Right cardiac atrium (tissue), 5 donors: ENCODE measurements around the gene CPTP. TPM values are rescaled to one million over a fixed set of nuclear protein-coding genes. Genes with fewer than 3 reads are reported as not detected.
A peak's percentile ranks its signal among the peaks of the same experiment; 100 is the strongest.
"Not testable (repeated sequence)": the region's sequence is repeated elsewhere in the genome, so short reads cannot be mapped to it uniquely, and the experiment has no call there.

Experiments
- ATAC-seq, 2 donors: fragments of 200-7000 bp; cut with Tn5 transposase; one replicate each; pipeline versions ENCODE4 v1.8.0 to v1.9.1; 2020; ENCODE audit warnings: moderate library complexity in 2 of 2, mild to moderate bottlenecking in 1 of 2
- DNase-seq, 3 donors: peaks; one replicate each; pipeline ENCODE4 v3.0.0-alpha.2; 2020
- H3K27ac ChIP-seq: one replicate; pipeline ENCODE4 v1.5.1; 2013; ENCODE audit warnings: mild to moderate bottlenecking, low read length, control low read depth, moderate library complexity
- H3K27me3 ChIP-seq: one replicate; pipeline ENCODE4 v1.6.1; 2013; ENCODE audit not compliant: control insufficient read depth, insufficient read depth
- H3K4me1 ChIP-seq: one replicate; pipeline ENCODE4 v1.6.1; 2013; ENCODE audit warnings: low read length; ENCODE audit not compliant: control insufficient read depth, insufficient read depth
- H3K4me3 ChIP-seq: one replicate; pipeline ENCODE4 v1.5.1; 2013; ENCODE audit warnings: low read length, control low read depth
- H3K9me3 ChIP-seq: one replicate; pipeline ENCODE4 v1.6.1; 2013; ENCODE audit warnings: low read length; ENCODE audit not compliant: control insufficient read depth
- WGBS: extraction: QIAGEN DNeasy Blood & Tissue Kit; methylation state at CpG from one replicate; pipeline ENCODE4 v1.1.7; 2013; 5-methylcytosine and 5-hydroxymethylcytosine counted together
- intact Hi-C, 4 donors: fragments of 100-400 bp; cut with DNase I; formaldehyde crosslinking; loops; one replicate each; pipeline versions ENCODE4 v1.11.0 to v1.14.0; 2022 to 2023
- polyA plus RNA-seq: library from polyadenylated mRNA; stranded (reverse); fragments of 200-250 nt; gene quantifications from one replicate; pipeline ENCODE4 v1.2.3, GENCODE V29; 2013
- total RNA-seq, 4 donors: library from RNA; stranded (reverse); fragmentation: NEBNext Ultra II Directional; extraction: Animal tissue kit (Norgen Biotek cat#: 25700); gene quantifications; one replicate each; pipeline ENCODE4 v1.2.1, GENCODE V29; 2021
- donor health status: healthy with polysubstance abuse.
- donor health status: DM: no; HTN: yes; CAD: no.
- donor health status: DM: no; HTN: no; CAD: no.
- donor health status: DM: no; HTN: yes; CAD: no; lungs with severe emphysema.
- donor health status: DM: yes; HTN: yes; CAD: no.

The CPTP gene
- total and polyA plus RNA-seq, 5 donors: 24.0 to 53.9 (median 28.9) TPM

DNA sequence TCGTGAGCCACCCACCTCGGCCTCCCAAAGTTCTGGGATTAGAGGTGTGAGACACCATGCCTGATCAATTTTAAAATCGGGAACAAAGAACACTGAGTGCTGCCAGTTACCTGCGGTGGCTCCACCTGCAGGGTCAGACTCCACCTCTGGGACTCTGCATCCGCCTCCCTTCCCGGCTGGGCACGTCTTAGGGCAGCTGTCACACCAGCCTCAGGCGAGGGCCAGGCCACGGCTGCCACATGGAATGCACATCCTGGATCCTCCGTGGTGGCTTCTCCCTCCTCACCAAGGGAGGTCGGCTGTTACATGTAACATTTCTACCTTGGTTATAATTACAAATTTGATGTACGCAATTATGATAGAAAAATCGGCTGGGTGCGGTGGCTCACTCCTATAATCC, 39.7 kb downstream of the CPTP start:
- peak in 2 of 3 donors; percentile 38 to 46 for DNase-seq
- Histone ChIP-seq H3K27ac (no peak overlapping the region), H3K4me1 (peaks cover 4% of the 10 kb centered on the region), H3K27me3 (no peaks in the 10 kb centered on the region), H3K4me3 (no peak overlapping the region), H3K9me3 (no peaks in the 10 kb centered on the region)
- ATAC-seq: no peak
- intact Hi-C loops: no loop called here
- 82% methylated on average over 14 of the region's 14 CpGs for WGBS

DNA sequence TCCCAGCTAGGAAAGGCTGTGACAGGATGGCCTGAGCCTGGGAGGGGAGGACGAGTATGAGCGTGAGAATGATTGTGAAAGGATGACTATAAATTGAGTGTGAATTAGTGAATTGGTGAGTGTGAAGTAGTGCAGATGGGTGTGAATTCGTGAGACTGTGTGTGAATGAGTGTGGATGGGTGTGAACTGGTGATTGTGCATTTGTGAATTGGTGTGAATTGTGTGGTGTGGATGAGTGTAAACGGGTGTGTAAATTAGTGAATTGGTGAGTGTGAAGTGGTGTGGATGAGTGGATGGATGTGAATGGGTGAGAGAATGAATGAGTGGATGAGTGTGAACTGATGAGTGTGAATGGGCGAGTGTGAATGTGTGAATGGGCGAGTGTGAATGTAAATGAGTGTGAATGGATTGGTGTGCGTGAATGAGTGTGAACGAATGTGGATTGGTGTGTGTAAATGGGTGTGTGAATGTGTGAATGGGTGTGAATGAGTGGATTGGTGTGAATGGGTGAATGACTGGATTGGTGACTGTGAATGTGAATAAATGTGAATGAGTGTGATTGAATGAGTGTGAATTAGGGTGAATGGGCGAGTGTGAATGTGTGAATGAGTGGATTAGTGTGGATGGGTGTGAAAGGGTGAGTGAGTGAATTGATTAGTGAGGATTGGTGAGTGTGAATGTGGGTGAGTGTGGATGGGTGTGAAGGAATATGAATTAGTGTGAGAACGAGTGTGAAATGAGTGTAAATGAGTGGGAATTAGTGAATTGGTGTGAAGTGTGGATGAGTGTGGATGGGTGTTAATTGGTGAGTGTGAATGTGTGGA, 41.5 kb downstream of the CPTP start:
- 83% methylated on average over 10 of the region's 10 CpGs for WGBS
- H3K9me3 ChIP-seq: no peaks in the 10 kb centered on the region
- no peak overlapping the region for H3K27ac ChIP-seq
- DNase-seq (peak in 1 of 3 donors; percentile 15), ATAC-seq (no peak)
- intact Hi-C loops: no loop called here
- no peaks in the 10 kb centered on the region for H3K4me1 ChIP-seq
- H3K4me3 ChIP-seq: no peak overlapping the region
- no peaks in the 10 kb centered on the region for H3K27me3 ChIP-seq

DNA sequence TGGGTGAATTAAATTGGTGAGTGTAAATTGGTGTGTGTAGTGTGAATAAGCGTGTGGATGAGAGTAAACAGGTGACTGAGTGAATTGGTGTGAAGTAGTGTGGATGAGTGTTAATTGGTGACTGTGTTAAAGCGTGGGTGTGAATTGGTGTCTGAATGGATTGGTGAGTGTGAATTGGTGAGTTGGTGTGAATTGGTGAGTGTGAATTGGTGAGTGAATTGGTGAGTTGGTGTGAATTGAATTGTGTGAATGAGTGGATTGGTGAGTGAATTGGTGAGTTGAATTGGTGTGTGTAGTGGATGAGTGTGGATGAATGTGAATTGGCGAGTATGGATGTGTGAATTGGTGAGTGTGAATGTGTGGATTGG, 42.1 kb downstream of the CPTP start:
- H3K4me3 ChIP-seq: no peak overlapping the region
- WGBS: 97% methylated on average over 3 of the region's 3 CpGs
- ATAC-seq (no peak), DNase-seq (no peak)
- H3K9me3 ChIP-seq: no peaks in the 10 kb centered on the region
- intact Hi-C loops: no loop called here
- H3K27ac ChIP-seq: no peak overlapping the region
- no peaks in the 10 kb centered on the region for H3K27me3 ChIP-seq
- no peaks in the 10 kb centered on the region for H3K4me1 ChIP-seq

DNA sequence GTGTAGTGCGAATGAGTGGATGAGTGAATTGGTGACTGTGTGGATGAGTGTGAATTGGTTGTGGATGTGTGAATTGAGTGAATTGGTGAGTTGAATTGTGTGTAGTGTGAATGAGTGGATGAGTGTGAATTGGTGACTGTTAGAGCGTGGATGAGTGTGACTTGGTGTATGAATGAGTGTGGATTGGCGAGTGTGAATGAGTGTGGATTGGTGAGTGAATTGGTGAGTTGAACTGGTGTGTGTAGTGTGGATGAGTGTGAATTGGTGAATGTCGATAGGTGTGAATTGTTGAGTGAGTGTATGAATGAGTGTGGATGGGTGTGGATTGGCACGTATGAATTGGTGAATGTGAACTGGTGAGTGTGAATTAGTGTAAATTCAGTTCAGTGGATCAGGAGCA, 42.7 kb downstream of the CPTP start:
- Histone ChIP-seq H3K27ac (no peak overlapping the region), H3K4me3 (no peak overlapping the region), H3K27me3 (no peaks in the 10 kb centered on the region), H3K4me1 (peaks cover 2% of the 10 kb centered on the region), H3K9me3 (no peaks in the 10 kb centered on the region)
- intact Hi-C loops: no loop called here
- WGBS: 96% methylated on average over 5 of the region's 5 CpGs
- DNase-seq: no peak
- no peak for ATAC-seq

DNA sequence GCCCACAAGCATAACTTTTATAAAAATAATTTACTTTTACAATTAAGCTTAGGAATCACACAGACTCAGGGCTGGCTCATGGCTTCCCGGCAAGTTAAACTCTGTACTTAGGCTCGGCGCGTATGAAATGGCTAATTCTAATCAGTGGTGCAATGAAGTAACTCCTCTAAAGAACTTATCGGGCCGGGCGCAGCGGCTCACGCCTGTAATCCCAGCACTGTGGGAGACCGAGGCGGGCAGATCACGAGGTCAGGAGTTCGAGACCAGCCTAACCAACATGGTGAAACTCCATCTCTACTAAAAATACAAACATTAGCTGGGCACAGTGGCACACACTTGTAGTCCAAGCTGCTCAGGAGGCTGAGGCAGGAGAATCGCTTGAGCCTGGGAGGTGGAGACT, 45.5 kb downstream of the CPTP start:
- intact Hi-C loops, H3K27me3 ChIP-seq: not testable (repeated sequence)

DNA sequence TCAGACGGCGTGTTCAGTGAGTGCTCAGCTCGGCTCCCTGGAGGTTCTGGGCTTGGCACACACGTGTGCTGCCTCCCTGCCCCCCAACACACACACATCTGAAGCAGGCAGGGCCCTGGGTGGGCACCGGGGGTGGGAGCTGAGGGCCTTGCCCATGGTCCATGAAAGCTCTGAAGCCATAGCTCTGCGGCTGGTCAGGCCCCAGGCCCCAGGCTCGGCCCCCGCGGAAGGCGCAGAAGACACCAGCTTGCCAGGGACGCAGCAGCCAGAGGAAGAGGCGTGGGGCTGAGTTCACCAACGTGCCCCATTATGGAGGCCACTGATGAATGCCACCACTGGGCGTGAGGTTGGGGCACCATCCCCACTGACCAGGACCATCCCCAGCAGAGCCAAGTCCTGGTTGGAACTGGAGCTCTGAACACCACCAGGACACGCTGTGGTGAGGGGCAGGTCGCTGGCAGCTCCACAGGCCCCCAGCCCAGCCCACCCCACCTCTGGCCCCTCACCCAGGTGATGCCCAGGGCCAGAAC, 46.2 kb downstream of the CPTP start:
- H3K27me3 ChIP-seq: no peaks in the 10 kb centered on the region
- no peak overlapping the region for H3K27ac ChIP-seq
- intact Hi-C loops: no loop called here
- H3K4me1 ChIP-seq: peaks cover 2% of the 10 kb centered on the region
- H3K9me3 ChIP-seq: no peaks in the 10 kb centered on the region
- 81% methylated on average over 16 of the region's 16 CpGs for WGBS
- DNase-seq: peak in 1 of 3 donors; percentile 56
- H3K4me3 ChIP-seq: no peak overlapping the region
- ATAC-seq: no peak

More for the DNA sequence above, 45.5 kb downstream of the CPTP start:
- not testable (repeated sequence) for ATAC-seq, H3K9me3 ChIP-seq, H3K4me3 ChIP-seq, H3K4me1 ChIP-seq, H3K27ac ChIP-seq
- DNase-seq: peak in 1 of 3 donors; percentile 14
- WGBS: 93% methylated on average over 14 of the region's 14 CpGs

DNA sequence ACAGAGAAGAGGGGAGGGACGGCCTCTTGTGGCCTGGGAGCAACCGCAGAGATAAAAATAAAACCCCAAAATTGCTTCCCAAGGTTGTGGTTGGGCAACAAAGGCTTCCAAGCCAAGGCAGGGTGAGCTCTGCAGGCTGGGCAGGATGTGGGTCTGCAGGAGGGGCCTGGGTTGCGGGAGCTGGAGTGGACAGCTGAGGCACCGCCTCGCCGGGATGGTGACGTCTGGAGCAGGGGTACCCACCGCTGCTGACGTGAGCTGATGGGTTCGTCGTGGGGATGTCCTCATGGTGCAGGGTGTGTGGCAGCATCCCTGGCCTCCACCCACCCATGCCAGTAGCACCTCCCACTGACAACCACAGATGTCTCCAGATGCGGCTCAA, 46.8 kb downstream of the CPTP start:
- Histone ChIP-seq H3K4me3 (no peak overlapping the region), H3K27me3 (no peaks in the 10 kb centered on the region), H3K27ac (no peak overlapping the region), H3K4me1 (peaks cover 2% of the 10 kb centered on the region), H3K9me3 (no peaks in the 10 kb centered on the region)
- ATAC-seq (no peak), DNase-seq (peak in 1 of 3 donors; percentile 60)
- intact Hi-C loops: no loop called here
- WGBS: 61% methylated on average over 12 of the region's 12 CpGs

DNA sequence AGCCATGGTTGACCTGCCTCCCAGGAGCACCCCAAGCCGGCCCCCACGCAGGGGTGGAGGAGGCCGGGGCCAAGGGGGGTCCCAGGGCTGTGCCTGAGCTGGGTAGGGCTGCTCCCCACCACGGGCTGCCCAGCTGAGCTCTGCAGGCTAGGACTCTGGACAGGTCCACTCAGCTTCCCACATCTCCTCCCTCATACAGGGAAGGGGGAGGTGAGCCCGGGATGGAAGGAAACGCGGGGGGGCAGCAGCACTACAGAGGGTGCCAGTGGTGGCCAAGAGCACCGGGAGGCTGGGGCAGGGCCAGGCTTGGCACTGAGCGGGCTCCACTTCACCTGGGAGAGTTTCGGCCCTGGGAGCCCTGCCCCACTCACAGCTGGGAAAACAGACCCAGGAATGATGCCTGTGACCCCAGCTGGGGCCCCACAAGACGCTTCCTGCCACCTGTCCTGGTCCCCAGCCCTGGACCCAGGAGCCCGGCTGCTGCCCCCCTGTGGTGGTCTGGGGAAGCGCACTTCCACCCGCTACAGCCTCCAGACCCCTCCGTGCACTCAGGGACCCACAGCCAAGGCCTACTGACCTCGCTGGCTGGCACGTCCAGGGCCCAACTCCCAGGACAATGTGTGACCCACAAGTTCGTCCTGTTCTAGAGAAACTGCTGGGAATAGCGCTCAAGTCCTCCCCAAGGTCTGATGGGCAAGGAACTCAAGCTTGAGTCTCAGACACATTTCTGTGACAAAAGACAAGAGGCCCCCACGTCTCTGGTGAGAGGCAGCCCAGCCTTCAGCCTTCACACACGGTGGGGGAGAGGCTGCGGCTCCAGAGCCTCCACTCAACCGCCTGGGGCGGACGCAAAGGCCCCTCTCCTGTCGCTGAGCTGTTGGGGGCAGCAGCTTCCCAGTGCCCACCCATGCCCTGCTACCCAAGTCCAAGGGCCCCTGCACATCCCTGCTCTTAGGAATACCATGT, 47.4 kb downstream of the CPTP start:
- Histone ChIP-seq H3K4me1 (peaks cover 2% of the 10 kb centered on the region), H3K9me3 (no peaks in the 10 kb centered on the region), H3K27me3 (no peaks in the 10 kb centered on the region), H3K4me3 (no peak overlapping the region), H3K27ac (no peak overlapping the region)
- peak; percentile 66 to 90 (median 89) for DNase-seq
- intact Hi-C loops: no loop called here
- WGBS: 31% methylated on average over 26 of the region's 26 CpGs
- ATAC-seq: peak; percentile 12 to 29

DNA sequence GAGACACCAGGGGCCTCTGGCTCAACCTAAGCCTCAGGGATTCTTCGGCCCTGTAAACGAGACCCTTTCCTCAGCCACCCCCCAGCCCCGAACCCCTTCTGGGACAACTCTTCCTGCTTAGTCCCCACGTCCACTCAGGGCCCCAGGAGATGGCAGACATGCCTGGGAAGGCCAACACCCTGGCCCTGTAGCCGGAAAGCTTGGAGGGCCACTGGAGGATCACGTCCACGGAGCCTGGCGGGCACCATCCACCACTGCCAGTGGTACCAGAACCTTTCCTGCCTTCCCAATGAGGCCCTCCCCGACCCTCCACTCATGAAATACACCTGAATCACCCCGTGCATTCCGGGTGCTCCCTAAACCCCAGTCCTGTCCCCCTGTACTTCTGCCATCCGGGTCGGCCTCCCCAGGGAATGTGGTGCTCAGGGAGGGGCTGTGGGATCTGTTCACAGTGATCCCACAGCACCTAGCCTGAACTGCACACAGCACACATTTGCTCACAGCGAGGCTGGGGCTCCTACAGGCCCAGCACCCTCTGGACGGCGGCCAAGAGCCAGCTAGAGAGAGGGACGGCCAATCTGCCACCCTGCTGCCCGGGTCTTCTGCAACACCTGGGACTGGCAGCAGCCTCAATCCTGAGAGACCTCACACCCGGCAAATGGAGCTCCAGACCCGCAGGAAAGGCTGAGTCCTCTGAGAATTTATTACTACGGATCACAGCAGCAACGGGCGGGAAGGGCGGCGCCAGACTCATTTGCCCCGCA, 48.6 kb downstream of the CPTP start:
- intact Hi-C loops: no loop called here
- Histone ChIP-seq H3K27ac (no peak overlapping the region), H3K9me3 (no peaks in the 10 kb centered on the region), H3K27me3 (no peaks in the 10 kb centered on the region), H3K4me1 (peaks cover 2% of the 10 kb centered on the region), H3K4me3 (no peak overlapping the region)
- no peak for ATAC-seq
- WGBS: 84% methylated on average over 26 of the region's 26 CpGs
- peak in 2 of 3 donors; percentile 64 to 65 for DNase-seq

DNA sequence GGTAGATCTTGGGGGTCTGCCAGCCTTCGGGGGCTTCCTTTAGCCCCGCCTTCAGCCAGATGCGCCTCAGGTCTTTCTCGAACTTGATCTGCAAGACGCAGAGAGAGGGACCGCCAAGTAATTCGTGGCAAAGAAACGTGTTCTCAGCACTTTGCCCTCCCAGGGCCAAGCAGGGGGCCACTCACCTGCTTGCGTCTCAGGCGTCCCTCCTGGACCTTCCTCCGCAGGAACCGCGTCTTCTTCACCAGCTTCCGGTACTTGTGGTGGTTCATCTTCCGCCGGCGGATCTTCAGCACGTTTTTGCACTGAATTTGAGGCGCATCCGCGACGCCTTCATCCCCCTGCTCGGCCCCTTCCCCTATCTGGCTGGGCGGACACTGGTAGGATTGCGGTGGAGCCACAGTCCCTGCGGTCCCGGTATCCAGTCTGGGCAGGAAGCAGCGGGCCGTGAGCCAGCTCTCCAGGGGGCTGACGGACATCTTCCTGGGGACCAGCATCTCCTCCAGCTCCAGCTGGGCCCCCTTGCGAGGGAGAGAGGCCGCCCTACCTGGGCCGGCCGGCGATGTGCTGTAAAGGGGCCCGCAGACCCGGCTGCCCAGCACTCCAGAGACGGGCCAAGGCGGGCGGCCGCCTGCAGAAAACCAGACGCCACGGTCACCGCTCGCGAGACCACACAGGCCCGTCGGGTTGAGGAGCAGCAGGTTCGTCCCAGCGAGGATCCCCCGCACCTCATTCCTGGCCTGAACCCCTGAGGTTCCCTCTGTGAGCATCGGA, 49.4 kb downstream of the CPTP start:
- peak in 2 of 3 donors; percentile 58 to 65 for DNase-seq
- H3K27ac ChIP-seq: no peak overlapping the region
- ATAC-seq: no peak

More for the DNA sequence above, 49.4 kb downstream of the CPTP start:
- WGBS: 46% methylated on average over 52 of the region's 52 CpGs
- Histone ChIP-seq H3K9me3 (no peaks in the 10 kb centered on the region), H3K4me1 (peaks cover 2% of the 10 kb centered on the region), H3K4me3 (peak overlapping the region; percentile 77), H3K27me3 (no peaks in the 10 kb centered on the region)
- intact Hi-C loops: no loop called here
